Ishikawa (cell line): ENCODE data around the gene RANBP9.

ENCODE experiments used
- EP300 ChIP-seq: IDR thresholded peaks from 2 replicates; pipeline ENCODE4 v1.6.1; 2012; ENCODE audit warnings: borderline replicate concordance
- FOXM1 ChIP-seq: IDR thresholded peaks from 2 replicates; pipeline ENCODE4 v1.6.1; 2012; ENCODE audit warnings: low read depth, borderline replicate concordance
- MAX ChIP-seq: IDR thresholded peaks from 2 replicates; pipeline ENCODE4 v1.6.1; 2012
- RAD21 ChIP-seq: IDR thresholded peaks from 2 replicates; pipeline ENCODE4 v1.6.1; 2012; ENCODE audit warnings: low read depth
- USF1 ChIP-seq: IDR thresholded peaks from 2 replicates; pipeline ENCODE4 v1.6.1; 2012
- ZBTB7A ChIP-seq: IDR thresholded peaks from 2 replicates; pipeline ENCODE4 v1.6.1; 2012; ENCODE audit warnings: low read depth

- TF ChIP-seq MAX (no peak), EP300 (no peak), USF1 (no peak), ZBTB7A (no peak), FOXM1 (no peak), RAD21 (no peak)
Observed at GRCh38 chr6:13718123-13718458, 6.5 kb upstream of the RANBP9 start.
